SK-N-SH (cell line): ENCODE data around the gene PRRX2.

Experiments
- EP300 ChIP-seq, 2 experiments: IDR thresholded peaks; 2 replicates each; pipeline versions ENCODE4 v1.4.0 to v1.6.1; 2012; ENCODE audit warnings: borderline replicate concordance in 1 of 2, low read depth in 1 of 2, low read length in 1 of 2
- FOXJ3 ChIP-seq: sonication (generic); formaldehyde crosslinking; IDR thresholded peaks from 2 replicates; pipeline ENCODE4 v1.5.1; 2020; ENCODE audit warnings: mild to moderate bottlenecking, missing genetic modification reagents
- POLR2AphosphoS5 ChIP-seq: IDR thresholded peaks from 2 replicates; pipeline ENCODE4 v1.6.1; 2012; ENCODE audit warnings: low read depth, low read length
- RAD21 ChIP-seq: IDR thresholded peaks from 2 replicates; pipeline ENCODE4 v1.6.1; 2012; ENCODE audit warnings: mild to moderate bottlenecking, low read length
- SMC3 ChIP-seq: IDR thresholded peaks from 2 replicates; pipeline ENCODE4 v1.6.1; 2012; ENCODE audit warnings: low read depth, low read length, improper control_type of control experiment
- TAF1 ChIP-seq: IDR thresholded peaks from 2 replicates; pipeline ENCODE4 v1.6.1; 2012; ENCODE audit warnings: low read depth, mild to moderate bottlenecking, low read length, moderate library complexity, borderline replicate concordance
- YY1 ChIP-seq: IDR thresholded peaks from 2 replicates; pipeline ENCODE4 v1.4.0; 2012; ENCODE audit warnings: low read depth, mild to moderate bottlenecking
- TF ChIP-seq, protein P1 (sequence below): fragments of 200-600 bp; sonication (generic); IDR thresholded peaks from 2 replicates; pipeline ENCODE4 v1.6.1; 2017; ENCODE audit warnings: antibody characterized with exemption, mild to moderate bottlenecking, moderate library complexity
- TF ChIP-seq, protein P2 (sequence below): IDR thresholded peaks from 2 replicates; pipeline ENCODE4 v1.4.0; 2012; ENCODE audit warnings: low read depth
- TF ChIP-seq, protein P3 (sequence below): IDR thresholded peaks from 2 replicates; pipeline ENCODE4 v1.4.0; 2012; ENCODE audit warnings: low read depth, borderline replicate concordance
- TF ChIP-seq, protein P4 (sequence below): IDR thresholded peaks from 2 replicates; pipeline ENCODE4; 2012

DNA sequence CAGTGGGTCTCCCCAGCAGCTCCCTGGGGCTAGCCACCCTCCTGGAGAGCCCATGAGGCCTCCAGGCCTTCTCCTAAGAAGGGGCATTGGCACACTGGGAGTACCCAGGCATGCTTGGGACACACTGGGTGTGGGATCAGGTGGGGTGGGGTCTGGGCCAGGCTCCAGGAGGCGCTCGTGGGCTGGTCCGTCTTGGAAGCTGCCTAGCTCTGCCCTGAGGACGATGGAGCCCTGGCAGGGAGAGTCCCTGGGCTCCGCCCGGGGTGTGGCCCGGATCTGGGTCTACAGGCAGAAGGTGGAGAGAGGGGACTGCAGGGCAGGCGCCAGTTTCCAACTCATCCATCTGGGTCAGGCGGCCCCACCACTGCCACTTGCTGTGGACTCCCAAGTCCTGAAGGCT is 2.4 kb downstream of the PRRX2 start:
- TF ChIP-seq, protein P1, sequence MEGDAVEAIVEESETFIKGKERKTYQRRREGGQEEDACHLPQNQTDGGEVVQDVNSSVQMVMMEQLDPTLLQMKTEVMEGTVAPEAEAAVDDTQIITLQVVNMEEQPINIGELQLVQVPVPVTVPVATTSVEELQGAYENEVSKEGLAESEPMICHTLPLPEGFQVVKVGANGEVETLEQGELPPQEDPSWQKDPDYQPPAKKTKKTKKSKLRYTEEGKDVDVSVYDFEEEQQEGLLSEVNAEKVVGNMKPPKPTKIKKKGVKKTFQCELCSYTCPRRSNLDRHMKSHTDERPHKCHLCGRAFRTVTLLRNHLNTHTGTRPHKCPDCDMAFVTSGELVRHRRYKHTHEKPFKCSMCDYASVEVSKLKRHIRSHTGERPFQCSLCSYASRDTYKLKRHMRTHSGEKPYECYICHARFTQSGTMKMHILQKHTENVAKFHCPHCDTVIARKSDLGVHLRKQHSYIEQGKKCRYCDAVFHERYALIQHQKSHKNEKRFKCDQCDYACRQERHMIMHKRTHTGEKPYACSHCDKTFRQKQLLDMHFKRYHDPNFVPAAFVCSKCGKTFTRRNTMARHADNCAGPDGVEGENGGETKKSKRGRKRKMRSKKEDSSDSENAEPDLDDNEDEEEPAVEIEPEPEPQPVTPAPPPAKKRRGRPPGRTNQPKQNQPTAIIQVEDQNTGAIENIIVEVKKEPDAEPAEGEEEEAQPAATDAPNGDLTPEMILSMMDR: no peak
- no peak for TF ChIP-seq FOXJ3
- no peak for TF ChIP-seq SMC3
- TF ChIP-seq, protein P2, sequence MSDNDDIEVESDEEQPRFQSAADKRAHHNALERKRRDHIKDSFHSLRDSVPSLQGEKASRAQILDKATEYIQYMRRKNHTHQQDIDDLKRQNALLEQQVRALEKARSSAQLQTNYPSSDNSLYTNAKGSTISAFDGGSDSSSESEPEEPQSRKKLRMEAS: no peak
- no peak for TF ChIP-seq POLR2AphosphoS5
- TF ChIP-seq RAD21: no peak
- no peak for TF ChIP-seq YY1
- TF ChIP-seq, protein P3, sequence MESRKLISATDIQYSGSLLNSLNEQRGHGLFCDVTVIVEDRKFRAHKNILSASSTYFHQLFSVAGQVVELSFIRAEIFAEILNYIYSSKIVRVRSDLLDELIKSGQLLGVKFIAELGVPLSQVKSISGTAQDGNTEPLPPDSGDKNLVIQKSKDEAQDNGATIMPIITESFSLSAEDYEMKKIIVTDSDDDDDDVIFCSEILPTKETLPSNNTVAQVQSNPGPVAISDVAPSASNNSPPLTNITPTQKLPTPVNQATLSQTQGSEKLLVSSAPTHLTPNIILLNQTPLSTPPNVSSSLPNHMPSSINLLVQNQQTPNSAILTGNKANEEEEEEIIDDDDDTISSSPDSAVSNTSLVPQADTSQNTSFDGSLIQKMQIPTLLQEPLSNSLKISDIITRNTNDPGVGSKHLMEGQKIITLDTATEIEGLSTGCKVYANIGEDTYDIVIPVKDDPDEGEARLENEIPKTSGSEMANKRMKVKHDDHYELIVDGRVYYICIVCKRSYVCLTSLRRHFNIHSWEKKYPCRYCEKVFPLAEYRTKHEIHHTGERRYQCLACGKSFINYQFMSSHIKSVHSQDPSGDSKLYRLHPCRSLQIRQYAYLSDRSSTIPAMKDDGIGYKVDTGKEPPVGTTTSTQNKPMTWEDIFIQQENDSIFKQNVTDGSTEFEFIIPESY: no peak
- TF ChIP-seq, protein P4, sequence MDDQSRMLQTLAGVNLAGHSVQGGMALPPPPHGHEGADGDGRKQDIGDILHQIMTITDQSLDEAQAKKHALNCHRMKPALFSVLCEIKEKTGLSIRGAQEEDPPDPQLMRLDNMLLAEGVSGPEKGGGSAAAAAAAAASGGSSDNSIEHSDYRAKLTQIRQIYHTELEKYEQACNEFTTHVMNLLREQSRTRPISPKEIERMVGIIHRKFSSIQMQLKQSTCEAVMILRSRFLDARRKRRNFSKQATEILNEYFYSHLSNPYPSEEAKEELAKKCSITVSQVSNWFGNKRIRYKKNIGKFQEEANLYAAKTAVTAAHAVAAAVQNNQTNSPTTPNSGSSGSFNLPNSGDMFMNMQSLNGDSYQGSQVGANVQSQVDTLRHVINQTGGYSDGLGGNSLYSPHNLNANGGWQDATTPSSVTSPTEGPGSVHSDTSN: no peak
- TF ChIP-seq EP300 (IDR thresholded peaks at IDR 0.05; ENCODE audit: borderline replicate concordance in 1 of 2, low read depth in 1 of 2, low read length in 1 of 2): no peak
- no peak for TF ChIP-seq TAF1
